Measurements from ENCODE around the gene GRAP2.
"Not testable (repeated sequence)": the region's sequence is repeated elsewhere in the genome, so short reads cannot be mapped to it uniquely, and the experiment has no call there.

The GRAP2 gene

DNA sequence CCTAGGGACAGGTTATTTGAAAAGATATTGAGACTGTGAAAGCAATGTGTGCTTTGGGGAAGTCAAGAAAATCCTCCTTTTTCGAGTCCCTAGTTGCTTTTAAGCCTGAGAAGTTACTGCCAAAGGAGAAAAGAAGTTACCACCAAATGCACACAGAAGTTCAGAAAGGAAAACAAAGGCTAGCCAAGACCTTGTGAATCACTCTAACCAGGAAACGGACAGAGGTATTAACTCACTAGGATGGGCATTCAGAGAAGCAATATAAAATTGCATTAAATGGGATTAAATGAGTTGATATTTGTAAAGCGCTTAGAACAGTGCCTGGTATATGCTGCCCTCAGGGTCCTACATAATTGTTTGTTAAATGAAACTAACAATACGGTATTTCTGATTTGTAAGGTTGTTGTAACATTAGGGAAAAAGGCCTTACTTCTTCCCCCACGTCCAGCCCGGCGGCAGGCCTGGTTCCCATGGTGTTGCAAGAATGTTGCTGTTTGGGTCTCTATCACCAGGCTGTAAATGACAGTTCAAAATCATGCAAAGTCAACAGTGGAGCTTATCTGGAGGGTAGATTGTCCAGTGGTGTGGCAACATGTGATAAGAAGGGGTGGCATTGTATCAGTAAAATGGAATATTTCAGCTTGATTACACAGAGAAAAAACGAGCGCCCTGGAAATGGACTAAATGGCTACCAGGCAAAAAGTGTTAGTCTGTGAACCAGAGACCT, 66.4 kb downstream of the GRAP2 start:
- no peak for DNase-seq (ENCODE audit: low read depth)

DNA sequence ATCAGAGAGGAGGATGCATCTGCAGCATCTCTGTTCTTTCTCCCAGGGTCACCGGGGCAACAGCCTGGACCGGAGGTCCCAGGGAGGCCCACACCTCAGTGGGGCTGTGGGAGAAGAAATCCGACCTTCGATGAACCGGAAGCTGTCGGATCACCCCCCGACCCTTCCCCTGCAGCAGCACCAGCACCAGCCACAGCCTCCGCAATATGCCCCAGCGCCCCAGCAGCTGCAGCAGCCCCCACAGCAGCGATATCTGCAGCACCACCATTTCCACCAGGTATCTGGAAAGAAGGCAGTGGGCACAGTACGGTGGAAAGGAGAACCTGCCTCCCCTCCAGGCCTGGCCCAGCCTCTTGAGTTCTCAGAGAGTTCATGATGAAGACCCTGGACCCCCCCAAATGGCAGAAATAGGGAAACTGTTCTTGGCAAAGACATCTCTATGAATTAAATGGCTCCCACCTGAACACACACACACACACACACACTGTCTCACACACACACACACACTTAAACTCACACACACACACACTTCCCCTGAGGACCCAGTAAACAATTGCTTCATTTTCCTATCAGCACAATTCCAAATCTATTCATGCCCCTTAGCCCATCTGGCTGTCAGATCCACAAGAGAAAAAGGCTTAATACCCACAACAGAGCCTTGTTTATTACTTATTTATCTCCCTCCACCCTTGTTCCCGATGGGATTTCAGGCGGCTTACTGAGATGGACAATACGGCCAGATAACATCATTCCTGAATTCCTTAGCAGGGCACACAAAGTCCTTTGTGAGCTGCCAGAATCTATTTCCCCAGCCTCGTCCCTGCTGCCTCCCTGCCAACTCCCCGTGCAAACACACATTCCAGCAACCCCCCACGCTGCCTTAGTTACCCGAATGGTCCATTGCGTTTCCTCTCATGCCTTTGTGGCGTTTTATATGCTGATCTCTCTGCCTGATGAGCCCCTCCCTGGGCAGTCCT, 67.4 kb downstream of the GRAP2 start:
- no peak for DNase-seq (ENCODE audit: low read depth)

DNA sequence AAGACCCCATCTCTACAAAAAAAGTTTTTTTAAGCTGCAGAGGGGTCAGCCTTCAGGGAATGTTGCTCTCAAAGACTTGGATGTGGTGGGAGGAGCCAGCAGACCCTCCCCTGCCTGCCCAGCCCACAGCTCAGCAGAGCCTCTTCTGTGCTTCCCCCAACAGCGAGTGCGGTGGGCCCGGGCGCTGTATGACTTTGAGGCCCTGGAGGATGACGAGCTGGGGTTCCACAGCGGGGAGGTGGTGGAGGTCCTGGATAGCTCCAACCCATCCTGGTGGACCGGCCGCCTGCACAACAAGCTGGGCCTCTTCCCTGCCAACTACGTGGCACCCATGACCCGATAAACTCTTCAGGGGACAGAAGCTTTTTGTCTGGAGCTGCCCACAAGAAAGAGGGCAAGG, 69.9 kb downstream of the GRAP2 start:
- DNase-seq (ENCODE audit: low read depth): no peak

DNA sequence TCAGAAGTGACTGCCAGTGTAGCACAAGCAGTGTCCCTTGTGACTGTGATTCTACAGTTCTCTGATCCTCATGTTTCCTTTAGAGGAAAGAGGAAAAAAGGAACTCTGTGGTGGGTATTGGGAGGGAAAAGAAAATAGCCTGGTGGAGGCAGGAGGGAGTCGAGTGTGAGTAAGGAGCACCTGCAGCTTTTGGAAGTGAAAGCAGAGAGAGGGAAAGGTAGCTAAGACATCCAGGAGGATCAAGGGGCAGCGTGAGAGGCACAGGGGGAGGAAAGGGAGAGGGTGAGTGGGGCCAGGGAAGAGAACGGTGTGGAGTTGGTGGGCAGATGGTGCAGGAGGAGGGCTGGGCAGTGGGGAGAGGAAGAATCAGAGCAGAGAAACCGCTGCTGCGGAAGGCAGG, 71.8 kb downstream of the GRAP2 start:
- no peak for DNase-seq (ENCODE audit: low read depth)

DNA sequence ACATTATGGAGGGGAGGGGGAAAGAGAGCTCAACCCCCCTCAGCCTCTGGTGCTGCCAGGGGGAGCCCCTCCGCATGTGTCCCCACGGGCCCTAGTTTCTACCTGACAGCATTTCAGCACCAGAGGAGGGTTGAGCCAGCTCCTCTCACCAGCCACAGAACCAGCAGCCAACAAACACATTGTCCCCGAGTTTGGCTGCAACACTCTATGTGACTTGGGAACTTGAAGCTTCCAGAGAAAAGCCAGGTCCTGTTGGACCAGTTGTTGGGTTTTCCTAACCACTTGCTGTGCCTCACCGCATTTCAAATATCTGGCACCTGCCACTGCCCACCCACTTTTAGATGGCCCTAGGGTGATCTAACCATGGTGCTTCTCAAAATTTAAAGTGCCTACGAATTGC, 72.8 kb downstream of the GRAP2 start:
- no peak for DNase-seq (ENCODE audit: low read depth)

GRCh38 chr22:39974065-39974464, 73.2 kb downstream of the GRAP2 start:
- no peak for DNase-seq (ENCODE audit: low read depth)

- no peak for DNase-seq (ENCODE audit: low read depth)
Observed at GRCh38 chr22:39979048-39979447, 78.2 kb downstream of the GRAP2 start.

DNA sequence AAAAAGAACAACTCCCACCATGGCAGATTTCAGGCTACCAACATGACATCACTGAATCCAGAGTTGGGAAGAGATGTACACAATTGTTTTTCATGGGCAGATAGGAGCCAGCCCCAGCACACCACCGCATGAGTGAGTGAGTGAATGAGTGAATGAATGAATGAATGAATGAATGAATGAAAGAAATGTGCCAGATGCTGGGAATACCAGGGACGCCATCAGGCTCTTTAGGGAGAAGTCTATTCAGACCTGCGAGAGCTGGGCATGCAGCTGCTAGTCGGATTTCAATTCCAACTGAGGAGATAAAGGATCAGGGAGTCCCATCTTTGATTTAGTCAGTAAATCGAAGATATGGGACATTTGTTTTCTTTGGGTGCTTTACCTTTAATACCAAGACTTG, 78.6 kb downstream of the GRAP2 start:
- no peak for DNase-seq (ENCODE audit: low read depth)

- DNase-seq (ENCODE audit: low read depth): no peak
Observed at GRCh38 chr22:39980596-39980995, 79.7 kb downstream of the GRAP2 start.

GRCh38 chr22:39983346-39983745, 82.5 kb downstream of the GRAP2 start:
- DNase-seq (ENCODE audit: low read depth): no peak

DNA sequence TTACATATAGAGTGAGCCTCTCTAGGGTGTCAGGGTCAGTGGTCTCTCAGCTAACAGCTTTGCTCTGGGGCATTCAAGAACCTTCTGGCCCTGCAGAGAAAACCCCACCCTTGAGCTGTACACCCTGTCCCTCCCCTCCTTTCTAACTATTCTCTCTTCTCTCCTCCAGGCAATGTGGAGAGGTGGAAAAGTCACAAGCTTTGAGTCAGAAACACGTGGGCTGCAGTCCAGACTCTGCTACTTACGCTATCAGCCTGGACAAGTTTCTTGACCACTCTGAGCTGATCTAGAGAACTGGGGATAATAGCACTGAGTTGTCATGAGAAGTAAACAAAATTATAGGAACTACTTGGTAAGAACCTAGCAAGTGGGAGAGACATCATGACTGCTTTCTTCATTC, 83.1 kb downstream of the GRAP2 start:
- DNase-seq (ENCODE audit: low read depth): no peak

DNA sequence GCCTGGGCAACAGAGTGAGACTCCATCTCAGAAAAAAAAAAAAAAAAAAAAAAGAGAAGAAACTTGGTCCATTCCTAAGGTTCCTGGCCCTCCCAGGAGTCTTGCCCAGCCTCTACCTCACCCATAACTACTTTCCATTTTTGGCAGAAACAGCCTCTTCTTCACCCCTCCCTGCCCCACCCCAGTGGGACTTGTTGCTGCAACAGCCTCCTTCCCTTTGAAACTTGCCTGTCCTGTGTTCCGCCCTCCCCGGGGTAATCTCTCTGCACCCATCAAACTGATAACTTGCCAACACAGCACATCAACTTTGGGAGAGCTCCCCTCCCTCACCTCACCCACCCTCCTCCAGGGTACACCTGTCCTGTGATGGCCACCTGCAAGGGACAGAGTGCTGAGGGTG, 83.9 kb downstream of the GRAP2 start:
- DNase-seq (ENCODE audit: low read depth): no peak

GRCh38 chr22:39985383-39986035, 84.6 kb downstream of the GRAP2 start:
- DNase-seq (ENCODE audit: low read depth): no peak

GRCh38 chr22:39988386-39989114, 87.7 kb downstream of the GRAP2 start:
- no peak for DNase-seq (ENCODE audit: low read depth)

GRCh38 chr22:39989633-39990032, 88.7 kb downstream of the GRAP2 start:
- DNase-seq (ENCODE audit: low read depth): no peak

DNA sequence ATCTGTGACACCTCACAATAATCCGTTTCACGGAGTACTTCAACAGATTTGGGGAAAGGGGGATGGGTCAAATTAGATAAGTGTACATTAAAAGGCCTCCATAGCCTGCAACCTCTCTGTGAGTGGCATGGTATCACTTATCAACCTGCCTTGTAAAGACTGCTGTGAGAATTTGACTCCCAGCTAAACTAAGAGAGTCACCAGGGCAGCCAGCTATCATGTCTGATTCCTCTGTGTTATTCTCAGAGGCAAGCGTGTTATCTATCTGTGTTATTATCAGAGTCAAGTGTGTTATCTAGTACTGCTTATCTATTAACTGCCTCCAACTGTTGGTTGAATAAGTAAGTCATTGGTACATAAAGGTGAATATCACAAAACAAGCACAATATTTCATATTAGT, 89.8 kb downstream of the GRAP2 start:
- DNase-seq (ENCODE audit: low read depth): no peak

DNA sequence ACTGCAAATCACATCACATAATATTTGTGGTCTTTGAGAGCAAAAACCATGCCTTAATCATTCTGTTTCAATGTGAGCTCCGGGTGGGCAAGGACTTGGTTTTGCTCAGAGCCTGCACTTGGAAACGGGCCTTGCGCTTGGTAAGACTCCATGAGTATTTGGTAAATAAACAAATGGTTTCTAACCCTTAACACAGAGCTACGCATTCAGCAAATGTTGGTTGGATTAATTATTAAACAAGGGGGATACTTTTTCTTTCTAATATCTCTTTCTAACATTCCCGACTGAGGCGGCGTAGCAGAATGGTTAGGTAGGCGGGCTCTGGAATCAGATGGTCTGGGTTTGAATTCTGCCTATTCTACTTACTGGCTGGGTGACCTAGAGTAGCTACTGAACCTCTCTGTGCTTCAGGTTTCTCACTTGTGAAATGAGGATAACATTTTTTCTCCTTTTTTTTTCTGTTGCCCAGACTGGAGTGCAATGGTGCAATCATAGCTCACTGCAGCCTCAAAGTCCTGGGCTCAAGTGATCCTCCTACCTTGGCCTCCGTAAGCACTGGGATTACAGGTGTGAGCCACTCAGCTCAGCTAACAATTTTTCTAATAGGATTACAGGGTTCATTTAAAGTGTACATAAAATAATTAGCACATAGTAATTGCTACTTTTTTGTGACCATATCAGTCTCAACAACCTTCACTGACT, 90.4 kb downstream of the GRAP2 start:
- DNase-seq (ENCODE audit: low read depth): no peak

- no peak for DNase-seq (ENCODE audit: low read depth)
Observed at GRCh38 chr22:39992088-39992826, 91.4 kb downstream of the GRAP2 start.

DNA sequence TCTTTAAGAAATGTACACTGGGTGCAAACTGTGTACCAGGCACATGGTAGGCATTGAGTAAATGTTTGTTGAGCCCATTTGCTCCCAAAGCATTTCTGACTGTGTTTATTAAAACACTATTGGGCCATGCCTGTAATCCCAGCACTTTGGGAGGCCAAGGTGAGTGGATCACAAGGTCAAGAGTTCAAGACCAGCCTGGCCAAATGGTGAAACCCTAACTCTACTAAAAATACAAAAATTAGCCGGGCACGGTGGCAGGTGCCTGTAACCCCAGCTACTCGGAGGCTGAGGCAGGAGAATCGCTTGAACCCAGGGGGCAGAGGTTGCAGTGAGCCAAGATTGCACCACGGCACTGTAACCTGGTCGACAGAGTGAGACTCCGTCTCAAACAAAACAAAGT, 92.0 kb downstream of the GRAP2 start:
- DNase-seq (ENCODE audit: low read depth): not testable (repeated sequence)

DNA sequence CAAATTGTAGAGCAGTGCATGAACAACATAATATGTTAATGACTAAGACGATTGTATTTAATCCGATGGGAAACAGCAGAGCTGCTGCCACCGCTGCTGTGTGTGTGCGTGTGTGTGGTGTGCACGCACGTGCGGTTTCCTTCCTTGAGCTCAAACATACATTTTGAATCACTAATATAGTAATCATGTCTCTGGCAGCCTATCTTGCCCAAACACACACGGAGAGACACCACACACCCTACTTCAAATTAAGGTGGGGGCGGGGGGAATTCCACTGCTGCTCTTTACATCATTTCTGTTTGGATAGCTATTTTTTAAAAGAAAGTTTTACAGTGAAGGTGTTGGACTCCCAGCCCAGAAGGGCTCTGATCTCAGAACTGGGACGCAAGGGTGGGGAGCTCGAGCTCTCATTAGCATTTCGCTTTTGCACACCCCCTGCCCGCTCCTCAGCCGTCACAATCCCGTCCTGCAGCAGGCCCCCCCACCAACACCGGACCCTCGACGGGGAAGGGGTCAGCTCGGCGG, 93.2 kb downstream of the GRAP2 start:
- DNase-seq (ENCODE audit: low read depth): no peak

All from non-pigmented ciliary epithelial cell (primary cell).